HG03196 (cell line): ENCODE results near the gene GABRB1.

ENCODE experiments used
- ATAC-seq: cut with Tn5 transposase; IDR thresholded peaks from one replicate; pipeline ENCODE4 v1.9.1; 2021; ENCODE audit not compliant: unreplicated experiment

Gene GABRB1

DNA sequence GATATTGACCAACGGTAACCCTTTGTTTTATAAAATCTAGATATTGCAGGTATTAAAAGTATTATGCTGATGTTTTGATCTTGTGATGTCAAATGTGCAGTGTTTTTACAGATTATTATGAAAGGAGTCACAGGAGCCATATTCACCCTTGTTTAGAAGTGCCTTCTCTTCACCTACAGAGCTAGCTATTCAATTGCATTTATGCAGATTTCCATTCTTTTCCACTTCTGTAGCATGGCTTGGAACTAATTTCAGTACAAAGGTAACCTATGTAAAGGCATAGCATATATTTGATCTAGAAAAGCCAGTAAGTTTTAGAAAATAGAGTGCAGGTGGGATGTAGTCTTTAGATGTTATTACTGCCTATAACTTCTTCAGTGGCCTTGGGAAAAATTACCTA, 176.2 kb downstream of the GABRB1 start:
- no peak for ATAC-seq

GRCh38 chr4:47209833-47210232, 178.5 kb downstream of the GABRB1 start:
- ATAC-seq = no peak

DNA sequence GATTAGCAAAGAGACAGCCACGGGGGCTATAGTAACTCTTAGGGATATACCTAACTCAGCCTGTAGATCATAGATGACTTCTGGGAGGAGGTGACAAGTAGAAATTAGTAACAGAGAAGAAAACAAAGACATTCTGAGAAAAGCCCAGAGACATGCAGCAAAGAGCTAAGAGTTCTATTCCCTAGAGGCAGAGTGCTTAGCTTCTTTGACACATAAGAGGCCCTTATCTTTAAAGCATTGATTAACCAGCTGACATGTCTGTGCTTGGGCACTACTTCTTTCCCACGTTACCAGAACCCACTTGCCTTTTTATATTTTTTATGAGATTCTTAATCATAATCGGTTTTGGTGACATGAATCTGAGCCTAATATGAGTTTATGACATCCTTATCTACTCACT, 179.5 kb downstream of the GABRB1 start:
- no peak for ATAC-seq

DNA sequence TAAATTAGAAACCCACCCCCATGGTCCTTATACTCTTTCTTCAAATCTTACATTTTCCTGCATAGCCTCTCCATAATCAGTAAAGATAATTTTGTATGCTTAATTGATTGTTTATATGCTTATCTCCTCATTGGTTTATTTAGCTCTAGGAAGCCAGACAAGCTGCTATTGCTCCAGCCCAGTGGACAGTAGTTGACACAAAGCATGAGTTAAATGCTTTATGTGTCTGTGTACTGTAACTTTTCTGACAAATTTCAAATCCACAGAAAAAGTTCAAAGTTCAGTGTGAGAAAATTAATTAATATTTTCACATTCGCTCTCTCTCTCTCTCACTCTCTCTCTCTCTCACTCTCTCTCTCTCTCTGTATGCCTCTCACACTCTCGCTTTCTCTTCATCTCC, 181.7 kb downstream of the GABRB1 start:
- no peak for ATAC-seq

GRCh38 chr4:47213539-47213938, 182.2 kb downstream of the GABRB1 start:
- ATAC-seq = no peak

DNA sequence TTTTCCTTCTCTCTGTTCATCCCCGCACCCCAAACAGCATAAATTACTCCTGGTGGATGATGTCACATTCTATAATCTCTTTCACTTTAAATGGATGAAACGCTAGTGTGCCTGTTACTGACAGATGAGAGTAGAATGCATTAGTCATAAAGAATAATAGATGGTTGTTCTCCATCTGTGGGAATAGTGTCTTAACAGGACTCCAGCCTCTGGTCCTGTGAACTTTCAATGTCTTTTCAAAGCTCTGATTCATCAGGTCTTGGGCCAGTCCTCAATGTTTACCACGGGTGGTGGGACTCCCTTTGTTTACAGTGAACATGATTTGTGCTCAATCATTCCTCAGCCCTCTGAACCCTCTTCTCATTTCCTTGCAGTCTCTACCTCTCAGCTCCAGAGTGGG, 182.6 kb downstream of the GABRB1 start:
- no peak for ATAC-seq

GRCh38 chr4:47215759-47216158, 184.4 kb downstream of the GABRB1 start:
- no peak for ATAC-seq

DNA sequence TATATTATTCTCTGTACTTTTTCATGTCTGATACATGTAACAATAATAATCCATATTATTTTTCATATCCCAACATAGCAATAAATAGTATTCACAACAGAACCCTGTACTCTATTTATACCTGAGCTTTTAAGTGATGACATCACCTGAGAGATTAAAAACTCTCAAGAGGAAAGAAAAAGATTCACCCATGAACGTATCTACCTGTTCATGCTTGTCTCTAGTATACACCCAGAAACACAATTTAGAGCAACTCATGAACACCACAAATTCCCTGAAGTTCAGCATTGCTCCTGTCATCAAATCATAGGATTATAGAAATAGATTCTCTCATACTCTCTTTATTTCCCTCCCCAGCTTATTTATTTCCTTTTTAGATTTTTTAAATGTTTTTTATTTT, 185.9 kb downstream of the GABRB1 start:
- ATAC-seq = no peak

DNA sequence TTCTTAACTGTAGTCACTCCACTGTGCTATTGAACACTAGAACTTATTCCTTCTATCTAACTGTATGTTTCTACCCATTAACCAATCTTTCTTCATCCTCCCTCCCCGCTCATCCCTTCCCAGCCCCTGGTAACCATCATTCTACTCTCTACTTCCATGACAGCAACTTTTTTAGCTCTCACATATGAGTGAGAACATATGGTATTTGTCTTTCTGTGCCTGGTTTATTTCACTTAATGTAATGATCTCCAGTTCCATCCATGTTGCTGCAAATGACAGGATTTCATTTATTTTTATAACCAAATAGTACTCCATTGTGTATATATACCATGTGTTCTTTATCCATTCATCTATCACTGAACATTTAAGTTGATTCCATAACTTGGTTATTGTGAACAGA, 186.5 kb downstream of the GABRB1 start:
- no peak for ATAC-seq

DNA sequence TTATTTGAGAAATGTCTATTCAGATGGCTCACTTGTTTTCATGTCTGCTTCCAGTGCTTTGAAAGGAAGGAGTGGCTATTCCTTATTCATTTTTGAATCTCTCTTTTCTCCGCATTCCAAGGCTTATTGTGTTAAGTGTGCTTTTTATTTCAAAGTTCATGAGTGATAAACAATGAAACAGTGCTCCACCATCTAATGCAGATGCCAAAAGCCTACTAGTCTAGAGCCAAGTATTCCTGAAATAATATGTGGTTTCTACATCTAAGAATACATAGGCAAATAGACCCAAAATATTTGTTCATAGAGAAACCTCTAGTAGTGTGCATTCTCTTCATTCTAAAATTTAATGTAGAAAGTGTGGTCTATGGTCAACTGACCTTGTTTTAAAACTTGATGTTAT, 187.3 kb downstream of the GABRB1 start:
- no peak for ATAC-seq

- no peak for ATAC-seq
Measured at GRCh38 chr4:47219586-47219985, 188.2 kb downstream of the GABRB1 start.

DNA sequence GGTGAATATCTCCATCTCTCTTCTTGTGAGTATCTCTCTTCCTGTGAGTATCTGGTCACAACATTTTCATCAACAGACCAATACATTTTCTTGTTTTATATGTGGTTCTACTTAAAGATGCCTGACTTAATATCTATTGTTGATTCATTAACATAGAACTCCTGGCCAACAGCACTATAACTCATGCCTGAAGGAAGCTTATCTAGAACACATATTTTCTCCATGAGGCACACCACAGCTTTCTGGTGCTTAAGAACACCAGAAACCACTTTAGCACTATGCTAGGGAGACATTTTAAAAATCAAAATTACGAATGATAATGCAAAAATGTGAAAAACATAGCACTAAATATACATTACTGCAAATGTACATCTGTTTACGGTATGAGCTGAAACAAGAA, 190.4 kb downstream of the GABRB1 start:
- no peak for ATAC-seq

GRCh38 chr4:47222276-47222675, 190.9 kb downstream of the GABRB1 start:
- ATAC-seq = no peak

DNA sequence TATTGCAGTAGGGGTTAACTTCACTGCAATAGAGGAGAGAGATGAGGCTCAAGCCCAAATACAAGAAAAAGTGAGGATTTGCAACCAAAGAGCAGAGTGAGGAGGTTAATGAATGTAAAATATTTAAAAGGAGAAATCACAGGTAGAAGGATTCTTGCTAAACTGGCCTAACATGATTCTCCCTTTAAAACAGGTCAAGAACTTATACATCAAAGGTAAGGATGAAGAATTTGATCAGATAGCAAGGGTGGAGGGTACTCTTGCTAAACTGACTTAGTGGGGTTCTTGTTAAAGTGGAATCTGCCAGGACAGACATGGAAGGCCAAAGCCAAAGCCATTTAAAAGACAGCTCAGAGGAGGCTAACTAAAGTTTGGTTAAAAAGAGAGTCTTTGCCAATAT, 193.0 kb downstream of the GABRB1 start:
- ATAC-seq = no peak

DNA sequence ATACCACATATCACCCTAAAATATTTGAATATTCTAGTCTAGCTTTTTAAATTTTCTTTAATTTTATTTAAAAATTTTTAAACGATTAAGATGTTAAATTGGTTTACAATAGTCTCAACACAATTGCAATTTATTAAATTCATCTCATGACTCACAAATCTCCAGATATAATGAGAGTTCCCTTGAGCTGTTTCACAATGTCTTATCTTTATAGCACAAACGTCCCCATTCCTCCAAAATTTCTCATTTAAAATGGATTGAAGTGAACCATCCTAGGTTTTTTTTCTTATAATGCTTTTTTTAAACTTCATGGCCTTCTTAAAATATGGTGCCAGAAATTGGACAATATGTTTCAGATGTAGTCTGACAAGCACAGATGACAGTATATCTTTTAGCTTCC, 204.4 kb downstream of the GABRB1 start:
- ATAC-seq = no peak

GRCh38 chr4:47238667-47239066, 207.3 kb downstream of the GABRB1 start:
- no peak for ATAC-seq

DNA sequence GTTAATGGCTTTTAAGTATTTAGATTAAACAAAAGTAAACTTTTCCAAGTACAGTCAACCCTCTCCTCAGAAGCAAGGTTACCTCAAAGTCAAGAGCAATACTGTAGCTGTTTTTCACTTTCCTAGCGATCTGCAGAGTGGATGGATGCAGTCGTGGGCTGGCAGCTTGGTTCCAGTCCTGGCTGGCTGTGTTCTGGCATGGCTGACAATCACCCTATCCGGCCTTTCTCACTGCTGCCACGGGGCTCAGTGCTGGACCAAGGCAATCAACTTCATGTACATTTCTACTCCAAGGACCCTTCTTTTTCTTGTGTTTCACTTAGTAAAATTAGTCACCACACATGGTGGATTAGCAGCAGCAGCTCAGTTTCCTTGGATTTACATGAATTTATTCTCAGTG, 208.3 kb downstream of the GABRB1 start:
- no peak for ATAC-seq

- ATAC-seq = no peak
Measured at GRCh38 chr4:47251348-47252135, 220.2 kb downstream of the GABRB1 start.

DNA sequence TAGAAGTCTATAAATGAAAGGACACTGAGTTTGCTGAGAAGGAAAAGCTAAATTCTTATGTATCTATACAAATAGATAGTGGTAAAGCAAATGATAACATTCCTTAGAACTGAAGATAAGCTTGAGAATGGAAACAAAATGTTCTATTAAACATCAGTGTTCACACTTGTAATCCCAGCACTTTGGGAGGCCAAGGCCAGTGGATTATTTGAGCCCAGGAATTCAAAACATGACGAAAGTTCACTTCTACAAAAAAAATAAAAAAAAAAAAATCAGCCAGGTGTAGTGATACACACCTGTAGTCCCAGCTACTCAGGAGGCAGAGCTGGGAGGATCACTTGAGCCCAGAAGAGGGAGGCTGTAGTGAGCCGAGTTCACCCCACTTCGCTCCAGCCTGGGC, 232.4 kb downstream of the GABRB1 start:
- no peak for ATAC-seq

GRCh38 chr4:47270201-47270888, 239.0 kb downstream of the GABRB1 start:
- no peak for ATAC-seq

- ATAC-seq = no peak
Measured at GRCh38 chr4:47271291-47271690, 239.9 kb downstream of the GABRB1 start.

GRCh38 chr4:47274901-47275300, 243.5 kb downstream of the GABRB1 start:
- no peak for ATAC-seq

DNA sequence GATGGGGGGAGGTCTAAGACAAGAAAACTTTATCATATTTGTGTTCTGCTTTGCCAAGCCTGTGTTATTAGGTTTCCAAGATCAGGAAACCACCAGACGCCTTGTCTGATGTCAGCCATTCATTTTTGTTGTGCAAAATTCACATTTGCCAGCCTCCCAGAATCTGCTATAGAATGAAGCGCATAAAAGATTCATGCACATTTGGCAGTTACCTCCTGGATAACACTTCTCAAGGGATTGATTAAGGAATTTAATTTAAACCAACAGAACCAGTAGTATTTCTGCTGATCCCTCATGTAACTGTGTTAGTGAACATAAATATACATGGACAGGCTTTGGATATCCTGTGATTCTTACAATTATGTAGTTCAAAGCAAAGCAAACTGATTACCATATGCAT, 244.2 kb downstream of the GABRB1 start:
- ATAC-seq = no peak
